IMR-90 (cell line): ENCODE data around the gene ALX4. TPM values are rescaled to one million over a fixed set of nuclear protein-coding genes. Genes with fewer than 3 reads are reported as not detected.

ENCODE experiments used
- ATAC-seq: fragments of 200-7000 bp; cut with Tn5 transposase; 2 replicates; pipeline ENCODE4 v1.9.1; 2020; ENCODE audit warnings: low read depth, mild to moderate bottlenecking, moderate library complexity
- BruUV-seq: library from RNA; stranded (reverse); fragments of 400-500 nt; replicated peaks from 2 replicates; lab custom pipeline; 2021; lab: Mats Ljungman, UMichigan
- CTCF ChIA-PET: fragments of 300-600 bp; formaldehyde crosslinking; extraction: SDS; loops from one replicate; lab custom pipeline; 2021; ENCODE audit warnings: antibody characterized with exemption; lab: Yijun Ruan, JAX
- POLR2A ChIA-PET: fragments of 300-600 bp; sonication (Branson Sonifier 250); formaldehyde crosslinking; loops from one replicate; lab custom pipeline; 2022; ENCODE audit warnings: antibody characterized with exemption; ENCODE audit not compliant: unreplicated experiment; lab: Charles Lee
- DNase-seq: peaks from one replicate; pipeline ENCODE4 v3.0.0; 2013
- H2AFZ ChIP-seq: replicated peaks from 2 replicates; pipeline ENCODE3; 2013; ENCODE audit warnings: low read length, mild to moderate bottlenecking; ENCODE audit not compliant: poor library complexity
- H2AK5ac ChIP-seq: 2 replicates; pipeline ENCODE4 v1.6.1; 2013; ENCODE audit warnings: low read depth, low read length, inconsistent platforms
- H2AK9ac ChIP-seq: replicated peaks from 2 replicates; pipeline ENCODE3; 2013; ENCODE audit warnings: mild to moderate bottlenecking, low read depth, low read length, moderate library complexity; ENCODE audit not compliant: poor library complexity
- H2BK120ac ChIP-seq: 2 replicates; pipeline ENCODE4 v1.6.1; 2013; ENCODE audit warnings: low read depth, low read length, inconsistent platforms
- H2BK15ac ChIP-seq: 3 replicates; pipeline ENCODE4 v1.6.1; 2013; ENCODE audit warnings: low read depth, low read length, inconsistent platforms
- H2BK20ac ChIP-seq: 2 replicates; pipeline ENCODE4 v1.6.1; 2013; ENCODE audit warnings: low read depth, mild to moderate bottlenecking, inconsistent platforms, low read length, moderate library complexity
- H2BK5ac ChIP-seq: 2 replicates; pipeline ENCODE4 v1.6.1; 2013; ENCODE audit warnings: mild to moderate bottlenecking, low read depth, low read length, inconsistent platforms; ENCODE audit not compliant: poor library complexity, severe bottlenecking
- H3K14ac ChIP-seq: replicated peaks from 2 replicates; pipeline ENCODE4 v1.6.1; 2013; ENCODE audit warnings: low read depth, low read length, inconsistent platforms
- H3K18ac ChIP-seq: 2 replicates; pipeline ENCODE4 v1.6.1; 2013; ENCODE audit warnings: low read depth, low read length, control low read depth
- H3K23ac ChIP-seq: 2 replicates; pipeline ENCODE4 v1.6.1; 2013; ENCODE audit warnings: low read depth, low read length, inconsistent platforms
- H3K27ac ChIP-seq: 2 replicates; pipeline ENCODE4 v1.5.1; 2013; ENCODE audit warnings: mild to moderate bottlenecking, control low read depth, low read length; ENCODE audit not compliant: insufficient read depth
- H3K27me3 ChIP-seq: 2 replicates; pipeline ENCODE4 v1.6.1; 2013; ENCODE audit warnings: low read length; ENCODE audit not compliant: control insufficient read depth, insufficient read depth
- H3K36me3 ChIP-seq: 2 replicates; pipeline ENCODE4 v1.6.1; 2013; ENCODE audit warnings: low read length, mixed read lengths; ENCODE audit not compliant: control insufficient read depth, insufficient read depth
- H3K4ac ChIP-seq: 2 replicates; pipeline ENCODE4 v1.6.1; 2013; ENCODE audit warnings: low read depth, low read length, inconsistent platforms
- H3K4me1 ChIP-seq: 2 replicates; pipeline ENCODE4 v1.6.1; 2013; ENCODE audit warnings: low read length, mixed read lengths; ENCODE audit not compliant: control insufficient read depth, insufficient read depth
- H3K4me2 ChIP-seq: 2 replicates; pipeline ENCODE4 v1.6.1; 2013; ENCODE audit warnings: low read depth, mild to moderate bottlenecking, control low read depth, low read length, moderate library complexity
- H3K4me3 ChIP-seq: 2 replicates; pipeline ENCODE4 v1.5.1; 2013; ENCODE audit warnings: low read depth, mild to moderate bottlenecking, control low read depth, low read length, moderate library complexity; ENCODE audit not compliant: insufficient read depth
- H3K56ac ChIP-seq: 2 replicates; pipeline ENCODE4 v1.6.1; 2013; ENCODE audit warnings: low read length, inconsistent platforms; ENCODE audit not compliant: insufficient read depth; ENCODE audit errors: extremely low read depth
- H3K79me1 ChIP-seq, 2 experiments: 2 replicates each; pipeline ENCODE4 v1.6.1; 2013; ENCODE audit warnings: low read length in 2 of 2, inconsistent platforms in 1 of 2, low read depth in 1 of 2
- H3K9ac ChIP-seq: 2 replicates; pipeline ENCODE4 v1.6.1; 2013; ENCODE audit warnings: low read depth, low read length, control low read depth
- H3K9me1 ChIP-seq: 2 replicates; pipeline ENCODE4 v1.6.1; 2013; ENCODE audit warnings: low read length, inconsistent platforms; ENCODE audit not compliant: insufficient read depth
- H3K9me3 ChIP-seq: 2 replicates; pipeline ENCODE4 v1.6.1; 2013; ENCODE audit warnings: low read length; ENCODE audit not compliant: control insufficient read depth, insufficient read depth
- H4K20me1 ChIP-seq: 2 replicates; pipeline ENCODE4 v1.6.1; 2013; ENCODE audit warnings: low read length, inconsistent platforms; ENCODE audit not compliant: insufficient read depth
- H4K5ac ChIP-seq: 2 replicates; pipeline ENCODE4 v1.6.1; 2013; ENCODE audit warnings: mild to moderate bottlenecking, low read depth, low read length, control low read depth
- H4K8ac ChIP-seq, 2 experiments: 2 replicates each; pipeline ENCODE4 v1.6.1; 2013; ENCODE audit warnings: low read depth in 2 of 2, low read length in 2 of 2, control low read depth in 1 of 2, inconsistent platforms in 1 of 2
- H4K91ac ChIP-seq: 2 replicates; pipeline ENCODE4 v1.6.1; 2013; ENCODE audit warnings: low read depth, low read length, inconsistent platforms; ENCODE audit not compliant: insufficient read depth
- BHLHE40 ChIP-seq: fragments of 150-350 bp; IDR thresholded peaks from 2 replicates; pipeline ENCODE4 v1.6.1; 2016; ENCODE audit warnings: mild to moderate bottlenecking, low read depth, low read length
- CEBPB ChIP-seq: IDR thresholded peaks from 2 replicates; pipeline ENCODE4 v1.6.1; 2012; ENCODE audit warnings: low read depth, low read length, improper control_type of control experiment
- CHD1 ChIP-seq: IDR thresholded peaks from 2 replicates; pipeline ENCODE4 v1.6.1; 2012; ENCODE audit warnings: low read depth, low read length, improper control_type of control experiment
- FOS ChIP-seq: fragments of 150-350 bp; IDR thresholded peaks from 2 replicates; pipeline ENCODE4 v1.6.1; 2016; ENCODE audit warnings: low read depth, low read length
- MAFK ChIP-seq: IDR thresholded peaks from 2 replicates; pipeline ENCODE4 v1.6.1; 2012; ENCODE audit warnings: low read depth, low read length, improper control_type of control experiment
- MAZ ChIP-seq: IDR thresholded peaks from 2 replicates; pipeline ENCODE4 v1.6.1; 2012; ENCODE audit warnings: low read depth, mild to moderate bottlenecking, low read length, improper control_type of control experiment, moderate library complexity, borderline replicate concordance
- NFE2L2 ChIP-seq: fragments of 150-350 bp; IDR thresholded peaks from 2 replicates; pipeline ENCODE4 v1.6.1; 2016; ENCODE audit warnings: low read depth, mild to moderate bottlenecking, low read length
- POLR2A ChIP-seq: IDR thresholded peaks from 2 replicates; pipeline ENCODE4 v1.6.1; 2012; ENCODE audit warnings: mild to moderate bottlenecking, low read depth, low read length
- RAD21 ChIP-seq: IDR thresholded peaks from 2 replicates; pipeline ENCODE4 v1.6.1; 2012; ENCODE audit warnings: low read length, improper control_type of control experiment
- RCOR1 ChIP-seq: IDR thresholded peaks from 2 replicates; pipeline ENCODE4 v1.6.1; 2012; ENCODE audit warnings: mild to moderate bottlenecking, low read length, improper control_type of control experiment; ENCODE audit not compliant: insufficient replicate concordance
- RFX5 ChIP-seq: IDR thresholded peaks from 2 replicates; pipeline ENCODE4 v1.8.0; 2012; ENCODE audit warnings: low read depth, mild to moderate bottlenecking, low read length, moderate library complexity
- SMC3 ChIP-seq: fragments of 150-350 bp; IDR thresholded peaks from 2 replicates; pipeline ENCODE4 v1.6.1; 2016; ENCODE audit warnings: low read depth, mild to moderate bottlenecking, antibody characterized with exemption, low read length, moderate library complexity
- WGBS, 2 experiments: methylation state at CpG; one replicate each; pipeline versions ENCODE4 v1.1.5 to v1.1.7; 2013; ENCODE audit warnings: missing lambda C conversion rate in 2 of 2; ENCODE audit not compliant: insufficient read length in 1 of 2; ENCODE audit errors: extremely low coverage in 2 of 2; 5-methylcytosine and 5-hydroxymethylcytosine counted together
- dilution Hi-C: fragments of 300-500 bp; cut with HindIII; formaldehyde crosslinking; loops from one replicate; pipeline ENCODE4 v1.14.3; 2018; ENCODE audit warnings: low sequenced_read_pairs; ENCODE audit not compliant: unreplicated experiment
- in situ Hi-C: fragments of 300-500 bp; cut with MboI; formaldehyde crosslinking; loops from 3 replicates; pipeline ENCODE4 v1.14.3; 2019; ENCODE audit warnings: low sequenced_read_pairs, inconsistent platforms, mixed read lengths
- intact Hi-C: fragments of 100-400 bp; cut with micrococcal nuclease; formaldehyde crosslinking; loops from 2 replicates; pipeline ENCODE4 v1.10.0; 2022
- polyA plus RNA-seq, 3 experiments: library from polyadenylated mRNA; depleted of rRNA; stranded (reverse); fragments of >200 nt; gene quantifications; 2 replicates each; pipeline ENCODE4 v1.2.3, GENCODE V29; 2012; ENCODE audit warnings: low replicate concordance in 1 of 3
- total RNA-seq: library from RNA; depleted of rRNA; stranded (reverse); fragments of >200 nt; gene quantifications from 2 replicates; pipeline ENCODE4 v1.2.3, GENCODE V29; 2012
- TF ChIP-seq, protein P1 (sequence below): conservative IDR thresholded peaks from 2 replicates; pipeline ENCODE4 v1.5.1; 2012; ENCODE audit warnings: mild to moderate bottlenecking, low read depth, low read length, improper control_type of control experiment
- TF ChIP-seq, protein P2 (sequence below): fragments of 150-350 bp; IDR thresholded peaks from 2 replicates; pipeline ENCODE4 v1.6.1; 2016; ENCODE audit warnings: low read depth, mild to moderate bottlenecking, low read length, moderate library complexity, borderline replicate concordance
- TF ChIP-seq, protein P3 (sequence below): fragments of 150-350 bp; IDR thresholded peaks from 2 replicates; pipeline ENCODE4 v1.6.1; 2017; ENCODE audit warnings: mild to moderate bottlenecking, antibody characterized with exemption, low read length, low read depth

Gene ALX4
- total and polyA plus RNA-seq, 2 of the 4 experiments (the other 2 are of a cell fraction), result not detected

DNA sequence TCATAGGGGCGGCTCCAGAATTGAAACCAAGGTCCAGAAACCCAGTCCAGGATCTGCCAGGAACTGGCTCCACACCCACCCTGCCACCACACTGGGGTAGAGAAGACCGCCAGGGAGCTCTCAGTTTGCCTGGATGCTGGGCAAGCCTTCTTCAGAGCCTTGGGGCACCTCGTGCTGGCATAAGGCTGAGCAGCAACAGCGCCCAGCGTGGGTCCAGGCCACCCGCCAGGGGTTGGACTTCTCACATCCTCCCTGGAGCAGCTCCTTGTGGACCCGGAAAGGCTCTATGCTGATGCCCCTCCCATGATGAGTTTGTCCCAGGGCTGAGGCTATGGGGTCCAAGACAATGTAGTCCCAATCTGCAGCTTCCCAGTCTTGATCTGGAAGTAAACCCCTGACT, 29.7 kb downstream of the ALX4 start:
- no peak overlapping the region for H3K27ac ChIP-seq
- H2BK20ac ChIP-seq, result no peak overlapping the region
- CTCF ChIA-PET, result no interaction called here
- no peak overlapping the region for H4K5ac ChIP-seq
- no peak overlapping the region for H3K4me3 ChIP-seq
- no peak overlapping the region for H3K4ac ChIP-seq
- H3K79me1 ChIP-seq, result no peaks in the 10 kb centered on the region
- H3K18ac ChIP-seq, result no peak overlapping the region
- H3K4me2 ChIP-seq, result no peak overlapping the region
- no peak overlapping the region for H2AK5ac ChIP-seq
- no TSS peak for BruUV-seq
- no peak overlapping the region for H3K9ac ChIP-seq
- H4K20me1 ChIP-seq, result no peaks in the 10 kb centered on the region
- H3K56ac ChIP-seq, result no peak overlapping the region
- peaks cover 29% of the 10 kb centered on the region for H3K27me3 ChIP-seq
- no peak overlapping the region for H4K8ac ChIP-seq
- H3K9me1 ChIP-seq, result no peaks in the 10 kb centered on the region
- no peak for DNase-seq
- in situ Hi-C loops (loop anchor here (10.0 kb wide), 1 partner anchor 255 kb away; no protein-coding TSS in a partner anchor), dilution Hi-C loops (no loop called here), intact Hi-C loops (no loop called here)
- no peak overlapping the region for H3K23ac ChIP-seq
- no peaks in the 10 kb centered on the region for H3K36me3 ChIP-seq
- POLR2A ChIA-PET, result no interaction called here
- no peak overlapping the region for H2AK9ac ChIP-seq
- WGBS, 2 experiments, result 67% methylated on average over 4 of the region's 7 CpGs; no CpG with 5 or more reads in 1 of the 2 experiments
- no peaks in the 10 kb centered on the region for H3K4me1 ChIP-seq
- H2AFZ ChIP-seq, result no peak overlapping the region
- H4K91ac ChIP-seq, result no peak overlapping the region
- TF ChIP-seq MAZ (no peak), RCOR1 (no peak), SMC3 (no peak), NFE2L2 (no peak), CHD1 (no peak), MAFK (no peak), BHLHE40 (no peak), FOS (no peak), POLR2A (no peak), RFX5 (no peak), RAD21 (no peak), CEBPB (no peak)
- TF ChIP-seq, protein P1, sequence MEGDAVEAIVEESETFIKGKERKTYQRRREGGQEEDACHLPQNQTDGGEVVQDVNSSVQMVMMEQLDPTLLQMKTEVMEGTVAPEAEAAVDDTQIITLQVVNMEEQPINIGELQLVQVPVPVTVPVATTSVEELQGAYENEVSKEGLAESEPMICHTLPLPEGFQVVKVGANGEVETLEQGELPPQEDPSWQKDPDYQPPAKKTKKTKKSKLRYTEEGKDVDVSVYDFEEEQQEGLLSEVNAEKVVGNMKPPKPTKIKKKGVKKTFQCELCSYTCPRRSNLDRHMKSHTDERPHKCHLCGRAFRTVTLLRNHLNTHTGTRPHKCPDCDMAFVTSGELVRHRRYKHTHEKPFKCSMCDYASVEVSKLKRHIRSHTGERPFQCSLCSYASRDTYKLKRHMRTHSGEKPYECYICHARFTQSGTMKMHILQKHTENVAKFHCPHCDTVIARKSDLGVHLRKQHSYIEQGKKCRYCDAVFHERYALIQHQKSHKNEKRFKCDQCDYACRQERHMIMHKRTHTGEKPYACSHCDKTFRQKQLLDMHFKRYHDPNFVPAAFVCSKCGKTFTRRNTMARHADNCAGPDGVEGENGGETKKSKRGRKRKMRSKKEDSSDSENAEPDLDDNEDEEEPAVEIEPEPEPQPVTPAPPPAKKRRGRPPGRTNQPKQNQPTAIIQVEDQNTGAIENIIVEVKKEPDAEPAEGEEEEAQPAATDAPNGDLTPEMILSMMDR, result no peak
- TF ChIP-seq, protein P2, sequence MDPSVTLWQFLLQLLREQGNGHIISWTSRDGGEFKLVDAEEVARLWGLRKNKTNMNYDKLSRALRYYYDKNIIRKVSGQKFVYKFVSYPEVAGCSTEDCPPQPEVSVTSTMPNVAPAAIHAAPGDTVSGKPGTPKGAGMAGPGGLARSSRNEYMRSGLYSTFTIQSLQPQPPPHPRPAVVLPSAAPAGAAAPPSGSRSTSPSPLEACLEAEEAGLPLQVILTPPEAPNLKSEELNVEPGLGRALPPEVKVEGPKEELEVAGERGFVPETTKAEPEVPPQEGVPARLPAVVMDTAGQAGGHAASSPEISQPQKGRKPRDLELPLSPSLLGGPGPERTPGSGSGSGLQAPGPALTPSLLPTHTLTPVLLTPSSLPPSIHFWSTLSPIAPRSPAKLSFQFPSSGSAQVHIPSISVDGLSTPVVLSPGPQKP, result no peak
- TF ChIP-seq, protein P3, sequence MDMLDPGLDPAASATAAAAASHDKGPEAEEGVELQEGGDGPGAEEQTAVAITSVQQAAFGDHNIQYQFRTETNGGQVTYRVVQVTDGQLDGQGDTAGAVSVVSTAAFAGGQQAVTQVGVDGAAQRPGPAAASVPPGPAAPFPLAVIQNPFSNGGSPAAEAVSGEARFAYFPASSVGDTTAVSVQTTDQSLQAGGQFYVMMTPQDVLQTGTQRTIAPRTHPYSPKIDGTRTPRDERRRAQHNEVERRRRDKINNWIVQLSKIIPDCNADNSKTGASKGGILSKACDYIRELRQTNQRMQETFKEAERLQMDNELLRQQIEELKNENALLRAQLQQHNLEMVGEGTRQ, result no peak
- H2BK120ac ChIP-seq, result no peak overlapping the region
- no peak for ATAC-seq
- no peaks in the 10 kb centered on the region for H3K9me3 ChIP-seq
- H2BK15ac ChIP-seq, result no peak overlapping the region
- no peak overlapping the region for H2BK5ac ChIP-seq
- no peak overlapping the region for H3K14ac ChIP-seq
